GM03348 (cell line): ENCODE measurements around the gene CAB39L.

Experiments used
- DNase-seq: peaks from one replicate; pipeline ENCODE4 v3.0.0; 2012; ENCODE audit warnings: low spot score

Gene CAB39L

DNA sequence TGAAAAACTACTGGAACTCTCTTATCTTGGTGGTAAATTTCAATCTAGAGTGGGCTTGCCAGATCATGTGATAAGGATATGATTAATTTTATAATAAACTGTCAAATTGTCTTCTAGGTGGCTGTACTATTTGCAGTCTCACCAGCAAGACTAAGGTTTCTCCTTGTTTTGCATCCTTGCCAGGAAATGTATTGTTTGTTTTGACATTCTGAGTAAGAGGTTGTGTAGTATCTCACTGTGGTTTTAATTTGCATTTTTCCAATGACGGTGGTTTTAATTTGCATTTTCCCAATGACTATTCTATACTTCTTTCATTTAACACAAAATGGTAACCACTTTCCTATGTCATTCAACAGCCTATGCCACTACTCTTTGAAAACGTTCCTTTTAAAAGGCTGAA, 2.0 kb downstream of the CAB39L start:
- no peak for DNase-seq

- DNase-seq, result no peak
Observed at GRCh38 chr13:49441312-49441711, 2.6 kb downstream of the CAB39L start.

GRCh38 chr13:49439609-49440008, 4.3 kb downstream of the CAB39L start:
- no peak for DNase-seq

DNA sequence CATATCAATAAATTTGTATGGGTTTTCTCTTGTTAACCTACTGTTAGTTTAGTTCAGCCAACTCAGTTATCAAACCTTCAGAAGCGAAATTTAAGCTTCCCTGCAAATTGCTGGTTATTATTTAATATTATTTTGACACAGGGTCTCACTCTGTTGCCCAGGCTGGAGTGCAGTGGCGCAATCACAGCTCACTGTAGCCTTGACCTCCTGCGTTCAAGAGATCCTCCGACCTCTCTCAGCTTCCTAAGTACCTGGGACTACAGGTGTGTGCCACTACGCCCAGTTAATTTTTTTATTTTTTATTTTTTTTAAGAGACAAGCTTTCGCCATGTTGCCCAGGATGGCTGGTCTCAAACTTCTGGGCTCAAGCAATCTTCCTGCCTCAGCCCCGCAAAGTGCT, 6.2 kb downstream of the CAB39L start:
- no peak for DNase-seq

- peak; percentile 51 for DNase-seq
Observed at GRCh38 chr13:49436890-49437289, 7.0 kb downstream of the CAB39L start.

- peak; percentile 9 for DNase-seq
Observed at GRCh38 chr13:49435992-49436391, 7.9 kb downstream of the CAB39L start.

DNA sequence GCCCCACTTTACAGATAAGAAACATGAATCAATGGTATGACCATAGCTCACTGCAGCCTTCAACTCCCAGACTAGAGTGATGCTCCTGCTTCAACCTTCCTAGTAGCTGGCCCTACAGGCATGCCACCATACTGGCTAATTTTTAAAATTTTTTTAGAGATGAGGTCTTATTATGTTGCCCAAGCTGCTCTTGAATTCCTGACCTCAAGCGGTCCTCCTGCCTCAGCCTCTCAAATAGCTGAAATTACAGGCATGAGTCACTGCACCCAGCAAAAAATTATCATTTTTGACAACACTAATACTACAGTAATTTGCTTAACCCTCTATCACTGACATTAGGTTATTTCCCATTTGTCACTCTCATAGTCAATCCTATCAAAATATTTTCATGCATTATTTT, 14.7 kb downstream of the CAB39L start:
- DNase-seq, result no peak

GRCh38 chr13:49428041-49428763, 15.7 kb downstream of the CAB39L start:
- DNase-seq, result no peak

DNA sequence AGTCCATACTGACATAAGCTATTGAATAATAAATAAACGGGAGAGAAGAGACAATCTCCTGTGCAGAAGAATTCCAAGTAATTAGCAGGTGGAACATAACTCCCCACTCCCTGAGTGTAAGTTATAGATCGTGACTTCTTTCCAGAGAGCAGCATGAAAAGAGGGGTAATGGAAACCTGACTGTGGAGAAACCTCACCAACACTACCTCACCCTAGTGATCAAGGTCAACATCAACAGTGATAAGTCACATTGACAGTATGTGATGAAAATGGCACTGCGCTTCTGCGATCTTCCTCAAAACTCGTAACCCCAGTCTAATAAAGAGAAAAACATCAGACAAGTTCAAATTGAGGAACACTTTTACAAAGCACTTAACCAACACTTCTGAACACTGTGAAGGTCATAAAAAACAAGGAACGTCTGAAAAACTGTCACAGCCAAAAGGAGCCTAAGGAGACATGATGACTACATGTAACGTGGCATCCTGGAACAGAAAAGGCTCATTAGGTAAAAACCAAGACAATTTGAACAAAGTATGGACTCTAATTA, 19.8 kb downstream of the CAB39L start:
- no peak for DNase-seq

GRCh38 chr13:49421391-49421790, 22.5 kb downstream of the CAB39L start:
- DNase-seq, result no peak

GRCh38 chr13:49419276-49419675, 24.6 kb downstream of the CAB39L start:
- DNase-seq, result no peak

DNA sequence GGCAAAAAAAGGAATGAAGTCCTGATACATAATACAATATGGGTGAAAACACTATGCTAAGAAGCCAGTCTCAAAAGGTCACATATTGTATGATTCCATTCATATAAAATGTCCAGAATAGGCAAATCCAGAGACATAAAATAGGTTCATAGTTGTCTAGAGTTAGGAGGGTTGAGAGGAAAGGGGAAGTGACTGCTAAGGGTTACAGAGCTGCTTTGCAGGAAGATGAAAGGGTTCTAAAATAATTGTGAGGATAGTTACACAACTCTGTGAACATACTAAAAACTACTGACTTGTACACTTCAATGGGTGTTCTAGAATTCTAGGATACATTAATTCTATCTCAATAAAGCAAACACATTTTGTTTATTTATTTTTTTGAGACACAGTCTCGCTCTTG, 25.7 kb downstream of the CAB39L start:
- DNase-seq, result no peak

GRCh38 chr13:49417161-49417560, 26.7 kb downstream of the CAB39L start:
- DNase-seq, result no peak

GRCh38 chr13:49412749-49413148, 31.1 kb downstream of the CAB39L start:
- no peak for DNase-seq

GRCh38 chr13:49411353-49411752, 32.5 kb downstream of the CAB39L start:
- DNase-seq, result no peak

DNA sequence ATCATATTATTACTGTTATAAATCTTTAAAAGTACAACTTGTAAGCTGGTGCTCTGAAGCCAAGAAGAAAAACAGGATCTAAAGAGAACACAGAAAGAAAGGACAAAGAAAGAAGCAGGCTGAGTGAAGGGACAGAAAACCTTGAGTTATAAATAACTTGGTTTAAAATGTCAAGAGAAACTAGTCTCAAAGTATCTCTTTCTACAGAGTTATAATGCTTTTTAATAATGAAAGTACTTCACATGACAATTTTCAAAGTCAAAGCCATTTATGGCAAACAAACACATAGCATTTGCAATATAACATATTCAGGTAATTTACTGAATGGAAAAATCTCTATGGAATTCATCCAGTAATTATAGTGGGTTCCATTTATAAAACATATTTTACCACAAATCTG, 33.4 kb downstream of the CAB39L start:
- DNase-seq, result no peak

- no peak for DNase-seq
Observed at GRCh38 chr13:49410006-49410405, 33.9 kb downstream of the CAB39L start.

GRCh38 chr13:49409008-49409407, 34.9 kb downstream of the CAB39L start:
- DNase-seq, result no peak

GRCh38 chr13:49407936-49408335, 35.9 kb downstream of the CAB39L start:
- no peak for DNase-seq

DNA sequence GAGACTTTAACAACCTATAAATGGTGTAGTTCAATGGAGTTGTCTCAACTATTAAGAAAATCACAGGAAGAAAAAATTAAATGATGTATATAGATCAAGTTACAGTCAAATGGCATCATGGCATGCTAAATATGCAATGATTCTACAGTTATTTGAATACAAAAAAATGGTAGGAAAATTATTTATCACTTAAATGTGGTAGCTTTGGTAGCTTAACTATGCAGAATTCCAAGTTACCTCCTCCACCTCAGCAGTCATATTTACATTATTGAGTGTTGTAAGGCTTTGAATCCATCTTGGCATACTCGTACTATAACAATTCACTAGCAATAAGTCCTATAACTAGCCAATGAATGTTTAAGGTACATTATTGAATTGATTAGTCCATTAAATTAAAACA, 36.8 kb downstream of the CAB39L start:
- DNase-seq, result no peak

DNA sequence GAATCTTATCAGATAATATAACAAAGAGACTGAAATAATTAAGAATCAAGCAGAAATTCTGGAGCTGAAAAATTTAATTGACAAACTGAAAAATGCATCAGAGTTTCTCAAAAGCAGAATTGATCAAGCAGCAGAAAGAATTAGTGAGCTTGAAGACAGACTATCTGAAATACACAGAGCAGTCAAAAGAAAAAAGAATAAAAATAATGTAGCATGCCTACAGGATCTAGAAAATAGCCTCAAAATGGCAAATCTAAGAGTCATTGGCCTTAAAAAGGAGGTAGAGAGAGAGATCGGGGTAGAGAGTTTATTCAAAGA, 39.2 kb downstream of the CAB39L start:
- no peak for DNase-seq

- no peak for DNase-seq
Observed at GRCh38 chr13:49403996-49404702, 39.7 kb downstream of the CAB39L start.

GRCh38 chr13:49400755-49401659, 42.9 kb downstream of the CAB39L start:
- DNase-seq, result peak; percentile 12
